HepG2 (cell line): ENCODE results near the gene NELFCD. TPM values are rescaled to one million over a fixed set of nuclear protein-coding genes. Genes with fewer than 3 reads are reported as not detected.

Experiments used
- ARHGAP35 ChIP-seq: sonication (generic); formaldehyde crosslinking; IDR thresholded peaks from 2 replicates; pipeline ENCODE4 v1.9.0; 2022; ENCODE audit warnings: mild to moderate bottlenecking, inconsistent platforms, moderate library complexity, missing genetic modification reagents, borderline replicate concordance
- BCL6 ChIP-seq: IDR thresholded peaks from 2 replicates; pipeline ENCODE4 v1.6.1; 2016; ENCODE audit warnings: missing genetic modification reagents, missing compliant biosample characterization
- CEBPB ChIP-seq: IDR thresholded peaks from 2 replicates; pipeline ENCODE4 v1.6.1; 2011; ENCODE audit warnings: low read depth, low read length, improper control_type of control experiment, borderline replicate concordance
- FOSL2 ChIP-seq: sonication (generic); formaldehyde crosslinking; IDR thresholded peaks from 2 replicates; pipeline ENCODE4 v1.4.0; 2020; ENCODE audit warnings: missing genetic modification reagents
- GABPB1 ChIP-seq: IDR thresholded peaks from 2 replicates; pipeline ENCODE4 v1.6.1; 2016; ENCODE audit warnings: mild to moderate bottlenecking, missing genetic modification reagents, moderate library complexity, missing compliant biosample characterization
- PAF1 ChIP-seq: IDR thresholded peaks from 2 replicates; pipeline ENCODE4 v1.6.1; 2016; ENCODE audit warnings: missing genetic modification reagents, missing compliant biosample characterization
- SIX1 ChIP-seq: sonication (generic); formaldehyde crosslinking; IDR thresholded peaks from 2 replicates; pipeline ENCODE4 v1.4.0; 2020; ENCODE audit warnings: missing genetic modification reagents, borderline replicate concordance
- SOX6 ChIP-seq, 2 experiments: fragments of 450-650 bp in 1 of 2; sonication (generic) in 1 of 2; formaldehyde crosslinking in 1 of 2; IDR thresholded peaks; 2 replicates each; pipeline versions ENCODE4 v1.4.0 to v1.6.1; 2017 to 2020; ENCODE audit warnings: antibody characterized with exemption in 1 of 2, mild to moderate bottlenecking in 1 of 2, missing genetic modification reagents in 1 of 2
- THYN1 ChIP-seq: sonication (generic); formaldehyde crosslinking; IDR thresholded peaks from 2 replicates; pipeline ENCODE4 v1.8.1; 2023; ENCODE audit warnings: low read depth, mild to moderate bottlenecking, moderate library complexity, missing genetic modification reagents, borderline replicate concordance
- ZNF17 ChIP-seq: sonication (generic); formaldehyde crosslinking; IDR thresholded peaks from 2 replicates; pipeline ENCODE4 v1.5.0; 2020; ENCODE audit warnings: mild to moderate bottlenecking, missing genetic modification reagents
- ZNF205 ChIP-seq: IDR thresholded peaks from 2 replicates; pipeline ENCODE4 v1.6.1; 2018; ENCODE audit warnings: missing biosample characterization, missing genetic modification reagents
- ZNF230 ChIP-seq: sonication (generic); formaldehyde crosslinking; IDR thresholded peaks from 2 replicates; pipeline ENCODE4 v1.4.0; 2020; ENCODE audit warnings: mild to moderate bottlenecking, missing genetic modification reagents
- ZNF251 ChIP-seq: sonication (generic); formaldehyde crosslinking; IDR thresholded peaks from 2 replicates; pipeline ENCODE4 v1.9.0; 2021; ENCODE audit warnings: mild to moderate bottlenecking, missing genetic modification reagents
- ZNF333 ChIP-seq: sonication (generic); formaldehyde crosslinking; IDR thresholded peaks from 2 replicates; pipeline ENCODE4 v1.4.0; 2020; ENCODE audit warnings: mild to moderate bottlenecking, missing genetic modification reagents, borderline replicate concordance
- ZNF354B ChIP-seq: sonication (generic); formaldehyde crosslinking; IDR thresholded peaks from 2 replicates; pipeline ENCODE4 v1.8.0; 2022; ENCODE audit warnings: mild to moderate bottlenecking, missing genetic modification reagents
- ZNF674 ChIP-seq: sonication (generic); formaldehyde crosslinking; IDR thresholded peaks from 2 replicates; pipeline ENCODE4 v1.5.0; 2020; ENCODE audit warnings: low read depth, mild to moderate bottlenecking, missing genetic modification reagents
- ZNF709 ChIP-seq: sonication (generic); formaldehyde crosslinking; IDR thresholded peaks from 2 replicates; pipeline ENCODE4 v1.5.0; 2020; ENCODE audit warnings: mild to moderate bottlenecking, missing genetic modification reagents
- ZNF773 ChIP-seq: sonication (generic); formaldehyde crosslinking; IDR thresholded peaks from 2 replicates; pipeline ENCODE4 v1.4.0; 2020; ENCODE audit warnings: missing genetic modification reagents, borderline replicate concordance
- ZNF775 ChIP-seq: sonication (generic); formaldehyde crosslinking; IDR thresholded peaks from 2 replicates; pipeline ENCODE4 v1.4.0; 2020; ENCODE audit warnings: missing genetic modification reagents, mild to moderate bottlenecking, moderate library complexity, borderline replicate concordance
- ZNF850 ChIP-seq: sonication (generic); formaldehyde crosslinking; conservative IDR thresholded peaks from 2 replicates; pipeline ENCODE4 v1.9.0; 2021; ENCODE audit warnings: mild to moderate bottlenecking, missing genetic modification reagents
- polyA plus RNA-seq, 8 experiments: library from polyadenylated mRNA; depleted of rRNA in 3 of 8; stranded (reverse) in 7 of 8; unstranded in 1 of 8; fragments of >200 nt; fragmentation: Illumina TruSeq in 4 of 8; extraction: Trizol in 4 of 8; gene quantifications; 2 replicates each; pipeline versions ENCODE4 v1.2.1 to v1.2.3, GENCODE V29; 2011 to 2016; ENCODE audit warnings: low read depth in 4 of 8, missing spikeins in 1 of 8, mixed read lengths in 1 of 8; ENCODE audit not compliant: insufficient read depth in 1 of 8
- total RNA-seq, 5 experiments: library from RNA; depleted of rRNA; stranded (reverse); fragments of >200 nt; fragmentation: Illumina TruSeq; extraction: Trizol; gene quantifications; 2 replicates each; pipeline ENCODE4 v1.2.3, GENCODE V29; 2016; ENCODE audit warnings: low read depth in 1 of 5
- TF ChIP-seq, protein P1 (sequence below): sonication (generic); formaldehyde crosslinking; IDR thresholded peaks from 2 replicates; pipeline ENCODE4 v1.4.0; 2020; ENCODE audit warnings: low read depth, missing genetic modification reagents
- TF ChIP-seq, protein P2 (sequence below): sonication (generic); formaldehyde crosslinking; IDR thresholded peaks from 2 replicates; pipeline ENCODE4 v1.4.0; 2020; ENCODE audit warnings: missing genetic modification reagents, borderline replicate concordance
- TF ChIP-seq, protein P3 (sequence below): sonication (generic); formaldehyde crosslinking; IDR thresholded peaks from 2 replicates; pipeline ENCODE4 v1.8.0; 2022; ENCODE audit warnings: missing genetic modification reagents, low read depth, mild to moderate bottlenecking, borderline replicate concordance

The NELFCD gene
- total and polyA plus RNA-seq, 2 of the 13 experiments (the other 11 are each of a cell fraction or from before 2014, with no cell fraction given): 159 to 203 TPM

DNA sequence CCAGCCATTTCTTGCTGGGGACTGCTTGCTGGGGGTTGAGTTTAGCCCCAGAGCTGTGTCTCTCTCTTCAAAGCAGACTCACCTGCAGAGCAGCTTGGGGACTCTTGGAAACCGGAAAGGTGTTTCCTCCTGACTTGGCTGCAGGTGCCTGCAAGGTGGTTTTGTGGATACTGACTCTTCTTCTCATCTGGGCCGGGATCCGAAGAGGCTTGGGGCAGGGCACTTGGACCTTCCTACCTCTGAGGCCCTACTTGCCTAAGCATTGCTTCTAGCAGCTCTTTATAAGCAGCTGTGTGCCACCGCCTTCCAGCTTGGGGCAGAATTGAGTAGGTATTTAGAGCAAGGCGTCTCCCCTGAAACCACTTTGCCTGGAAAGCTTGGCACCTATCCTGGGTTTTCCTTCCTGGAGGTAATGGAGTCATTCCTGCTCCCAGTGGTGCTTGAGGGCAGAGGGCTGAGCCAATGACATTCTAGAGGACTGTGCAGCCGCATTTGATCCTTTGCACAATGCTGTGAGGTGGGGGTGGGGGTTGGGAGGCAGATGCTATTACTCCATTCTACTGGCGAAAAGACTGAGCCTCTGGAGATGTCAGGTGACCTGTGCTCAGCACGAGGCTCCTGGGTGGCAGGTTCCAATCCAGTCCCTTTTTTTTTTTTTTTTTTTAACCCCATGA is 29.4 kb downstream of the NELFCD start (continued):
- TF ChIP-seq FOSL2 (CRISPR knock-in tag) (no peak; the same call in 1 of the 2 replicates), ZNF251 (CRISPR knock-in tag) (no peak), ZNF775 (CRISPR knock-in tag) (no peak), ZNF17 (CRISPR knock-in tag) (no peak), BCL6 (CRISPR knock-in tag) (0 out of 2 replicates have a peak, but pooled peaks have one; percentile 2), SIX1 (CRISPR knock-in tag) (no peak), ZNF205 (CRISPR knock-in tag) (no peak), THYN1 (CRISPR knock-in tag) (no peak), SOX6 (IDR thresholded peaks at IDR 0.05) (no peak), SOX6 (CRISPR knock-in tag; IDR thresholded peaks at IDR 0.05) (no peak; the same call in 1 of the 2 replicates), ARHGAP35 (CRISPR knock-in tag) (no peak), GABPB1 (0 out of 2 replicates have a peak, but pooled peaks have one; percentile 7), ZNF709 (CRISPR knock-in tag) (no peak), ZNF333 (CRISPR knock-in tag) (no peak), PAF1 (CRISPR knock-in tag) (no peak), ZNF850 (CRISPR knock-in tag) (no peak), ZNF773 (CRISPR knock-in tag) (no peak), CEBPB (peak; percentile 22; the same call in 1 of the 2 replicates), ZNF230 (no peak), ZNF354B (CRISPR knock-in tag) (0 out of 2 replicates have a peak, but pooled peaks have one; percentile 41), ZNF674 (CRISPR knock-in tag) (no peak)
- TF ChIP-seq, protein P1, sequence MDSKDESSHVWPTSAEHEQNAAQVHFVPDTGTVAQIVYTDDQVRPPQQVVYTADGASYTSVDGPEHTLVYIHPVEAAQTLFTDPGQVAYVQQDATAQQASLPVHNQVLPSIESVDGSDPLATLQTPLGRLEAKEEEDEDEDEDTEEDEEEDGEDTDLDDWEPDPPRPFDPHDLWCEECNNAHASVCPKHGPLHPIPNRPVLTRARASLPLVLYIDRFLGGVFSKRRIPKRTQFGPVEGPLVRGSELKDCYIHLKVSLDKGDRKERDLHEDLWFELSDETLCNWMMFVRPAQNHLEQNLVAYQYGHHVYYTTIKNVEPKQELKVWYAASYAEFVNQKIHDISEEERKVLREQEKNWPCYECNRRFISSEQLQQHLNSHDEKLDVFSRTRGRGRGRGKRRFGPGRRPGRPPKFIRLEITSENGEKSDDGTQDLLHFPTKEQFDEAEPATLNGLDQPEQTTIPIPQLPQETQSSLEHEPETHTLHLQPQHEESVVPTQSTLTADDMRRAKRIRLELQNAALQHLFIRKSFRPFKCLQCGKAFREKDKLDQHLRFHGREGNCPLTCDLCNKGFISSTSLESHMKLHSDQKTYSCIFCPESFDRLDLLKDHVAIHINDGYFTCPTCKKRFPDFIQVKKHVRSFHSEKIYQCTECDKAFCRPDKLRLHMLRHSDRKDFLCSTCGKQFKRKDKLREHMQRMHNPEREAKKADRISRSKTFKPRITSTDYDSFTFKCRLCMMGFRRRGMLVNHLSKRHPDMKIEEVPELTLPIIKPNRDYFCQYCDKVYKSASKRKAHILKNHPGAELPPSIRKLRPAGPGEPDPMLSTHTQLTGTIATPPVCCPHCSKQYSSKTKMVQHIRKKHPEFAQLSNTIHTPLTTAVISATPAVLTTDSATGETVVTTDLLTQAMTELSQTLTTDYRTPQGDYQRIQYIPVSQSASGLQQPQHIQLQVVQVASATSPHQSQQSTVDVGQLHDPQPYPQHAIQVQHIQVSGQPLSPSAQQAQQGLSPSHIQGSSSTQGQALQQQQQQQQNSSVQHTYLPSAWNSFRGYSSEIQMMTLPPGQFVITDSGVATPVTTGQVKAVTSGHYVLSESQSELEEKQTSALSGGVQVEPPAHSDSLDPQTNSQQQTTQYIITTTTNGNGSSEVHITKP (CRISPR knock-in tag): no peak; the same call in 1 of the 2 replicates
- TF ChIP-seq, protein P2, sequence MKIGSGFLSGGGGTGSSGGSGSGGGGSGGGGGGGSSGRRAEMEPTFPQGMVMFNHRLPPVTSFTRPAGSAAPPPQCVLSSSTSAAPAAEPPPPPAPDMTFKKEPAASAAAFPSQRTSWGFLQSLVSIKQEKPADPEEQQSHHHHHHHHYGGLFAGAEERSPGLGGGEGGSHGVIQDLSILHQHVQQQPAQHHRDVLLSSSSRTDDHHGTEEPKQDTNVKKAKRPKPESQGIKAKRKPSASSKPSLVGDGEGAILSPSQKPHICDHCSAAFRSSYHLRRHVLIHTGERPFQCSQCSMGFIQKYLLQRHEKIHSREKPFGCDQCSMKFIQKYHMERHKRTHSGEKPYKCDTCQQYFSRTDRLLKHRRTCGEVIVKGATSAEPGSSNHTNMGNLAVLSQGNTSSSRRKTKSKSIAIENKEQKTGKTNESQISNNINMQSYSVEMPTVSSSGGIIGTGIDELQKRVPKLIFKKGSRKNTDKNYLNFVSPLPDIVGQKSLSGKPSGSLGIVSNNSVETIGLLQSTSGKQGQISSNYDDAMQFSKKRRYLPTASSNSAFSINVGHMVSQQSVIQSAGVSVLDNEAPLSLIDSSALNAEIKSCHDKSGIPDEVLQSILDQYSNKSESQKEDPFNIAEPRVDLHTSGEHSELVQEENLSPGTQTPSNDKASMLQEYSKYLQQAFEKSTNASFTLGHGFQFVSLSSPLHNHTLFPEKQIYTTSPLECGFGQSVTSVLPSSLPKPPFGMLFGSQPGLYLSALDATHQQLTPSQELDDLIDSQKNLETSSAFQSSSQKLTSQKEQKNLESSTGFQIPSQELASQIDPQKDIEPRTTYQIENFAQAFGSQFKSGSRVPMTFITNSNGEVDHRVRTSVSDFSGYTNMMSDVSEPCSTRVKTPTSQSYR (CRISPR knock-in tag): peak; percentile 85
- TF ChIP-seq, protein P3, sequence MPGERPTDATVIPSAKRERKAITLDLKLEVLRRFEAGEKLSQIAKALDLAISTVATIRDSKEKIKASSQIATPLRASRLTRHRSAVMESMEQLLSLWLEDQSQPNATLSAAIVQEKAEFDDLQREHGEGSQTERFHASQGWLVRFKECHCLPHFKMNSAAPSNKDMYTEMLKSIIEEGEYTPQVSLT: no peak
